Esophagus muscularis mucosa (tissue), 4 donors: ENCODE results near the gene PTPRE.

Experiments
- EP300 ChIP-seq: sonication (generic); formaldehyde crosslinking; IDR thresholded peaks from one replicate; pipeline ENCODE4 v1.6.1; 2017; ENCODE audit warnings: antibody characterized with exemption
- POLR2A ChIP-seq: fragments of 450-650 bp; IDR thresholded peaks from one replicate; pipeline ENCODE4 v1.6.1; 2017; ENCODE audit warnings: antibody characterized with exemption, moderate library complexity, mild to moderate bottlenecking, low read depth
- POLR2AphosphoS5 ChIP-seq, 2 donors: sonication (generic); formaldehyde crosslinking; IDR thresholded peaks; one replicate each; pipeline ENCODE4 v1.6.1; 2017; ENCODE audit warnings: antibody characterized with exemption in 2 of 2
- TF ChIP-seq, protein P1 (sequence below), 3 experiments: fragments of 200-600 bp in 2 of 3; fragments of 450-650 bp in 1 of 3; sonication (generic) in 2 of 3; IDR thresholded peaks; one replicate each; pipeline ENCODE4 v1.5.1; 2017 to 2019; ENCODE audit warnings: antibody characterized with exemption in 3 of 3, mild to moderate bottlenecking in 2 of 3, moderate library complexity in 1 of 3

DNA sequence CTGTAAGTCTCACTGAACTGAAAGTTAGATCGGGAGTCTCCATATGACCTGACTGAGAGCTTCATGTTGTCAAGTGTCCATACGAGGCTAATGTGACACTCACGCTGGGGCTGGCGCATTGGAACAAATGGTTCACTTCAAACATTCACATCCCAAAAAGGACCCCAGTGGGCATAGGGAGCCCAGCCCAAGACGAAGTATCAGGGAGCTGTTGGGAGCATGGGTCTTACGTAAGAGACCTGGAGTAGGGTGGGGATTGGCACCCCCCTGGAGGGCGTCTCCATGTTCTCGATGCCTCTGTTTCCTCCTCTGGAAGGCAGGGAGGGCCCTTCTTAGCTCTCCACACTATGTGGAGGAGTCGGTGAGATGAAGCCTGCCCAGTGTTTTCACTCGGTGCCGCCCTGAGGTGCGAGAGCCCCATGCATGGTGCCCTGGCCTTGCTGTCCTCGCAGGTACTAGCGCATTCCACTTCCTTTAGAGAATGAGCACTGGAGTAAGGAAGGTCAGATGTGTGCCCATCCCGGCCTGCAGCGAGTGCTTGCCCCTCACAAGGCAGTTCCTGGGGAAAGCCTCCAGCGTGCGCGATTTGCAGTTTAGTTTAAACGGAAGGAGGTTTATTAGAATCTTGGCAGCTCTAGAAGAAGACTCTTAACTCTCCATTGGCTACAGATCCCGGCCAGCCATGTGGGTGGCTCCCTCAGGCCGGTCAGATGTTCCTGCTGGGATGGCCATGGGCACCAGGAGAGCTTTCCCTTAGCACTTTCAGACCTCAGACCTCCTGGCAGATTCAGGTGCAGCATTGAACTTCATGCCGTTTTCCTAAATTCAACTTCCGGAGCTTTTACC is 64.4 kb downstream of the PTPRE start:
- TF ChIP-seq POLR2A (no peak), POLR2AphosphoS5 (IDR thresholded peaks at IDR 0.05) (no peak), EP300 (no peak)
- TF ChIP-seq, protein P1, sequence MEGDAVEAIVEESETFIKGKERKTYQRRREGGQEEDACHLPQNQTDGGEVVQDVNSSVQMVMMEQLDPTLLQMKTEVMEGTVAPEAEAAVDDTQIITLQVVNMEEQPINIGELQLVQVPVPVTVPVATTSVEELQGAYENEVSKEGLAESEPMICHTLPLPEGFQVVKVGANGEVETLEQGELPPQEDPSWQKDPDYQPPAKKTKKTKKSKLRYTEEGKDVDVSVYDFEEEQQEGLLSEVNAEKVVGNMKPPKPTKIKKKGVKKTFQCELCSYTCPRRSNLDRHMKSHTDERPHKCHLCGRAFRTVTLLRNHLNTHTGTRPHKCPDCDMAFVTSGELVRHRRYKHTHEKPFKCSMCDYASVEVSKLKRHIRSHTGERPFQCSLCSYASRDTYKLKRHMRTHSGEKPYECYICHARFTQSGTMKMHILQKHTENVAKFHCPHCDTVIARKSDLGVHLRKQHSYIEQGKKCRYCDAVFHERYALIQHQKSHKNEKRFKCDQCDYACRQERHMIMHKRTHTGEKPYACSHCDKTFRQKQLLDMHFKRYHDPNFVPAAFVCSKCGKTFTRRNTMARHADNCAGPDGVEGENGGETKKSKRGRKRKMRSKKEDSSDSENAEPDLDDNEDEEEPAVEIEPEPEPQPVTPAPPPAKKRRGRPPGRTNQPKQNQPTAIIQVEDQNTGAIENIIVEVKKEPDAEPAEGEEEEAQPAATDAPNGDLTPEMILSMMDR (IDR thresholded peaks at IDR 0.05): no peak
